ENCODE results near the gene NAALADL2. TPM values are rescaled to one million over a fixed set of nuclear protein-coding genes. Genes with fewer than 3 reads are reported as not detected.

Gene NAALADL2
- total and polyA plus RNA-seq, 3 donors from 2014 or later, result 5.4 to 15.6 (median 6.0) TPM

- TF ChIP-seq, protein P1, sequence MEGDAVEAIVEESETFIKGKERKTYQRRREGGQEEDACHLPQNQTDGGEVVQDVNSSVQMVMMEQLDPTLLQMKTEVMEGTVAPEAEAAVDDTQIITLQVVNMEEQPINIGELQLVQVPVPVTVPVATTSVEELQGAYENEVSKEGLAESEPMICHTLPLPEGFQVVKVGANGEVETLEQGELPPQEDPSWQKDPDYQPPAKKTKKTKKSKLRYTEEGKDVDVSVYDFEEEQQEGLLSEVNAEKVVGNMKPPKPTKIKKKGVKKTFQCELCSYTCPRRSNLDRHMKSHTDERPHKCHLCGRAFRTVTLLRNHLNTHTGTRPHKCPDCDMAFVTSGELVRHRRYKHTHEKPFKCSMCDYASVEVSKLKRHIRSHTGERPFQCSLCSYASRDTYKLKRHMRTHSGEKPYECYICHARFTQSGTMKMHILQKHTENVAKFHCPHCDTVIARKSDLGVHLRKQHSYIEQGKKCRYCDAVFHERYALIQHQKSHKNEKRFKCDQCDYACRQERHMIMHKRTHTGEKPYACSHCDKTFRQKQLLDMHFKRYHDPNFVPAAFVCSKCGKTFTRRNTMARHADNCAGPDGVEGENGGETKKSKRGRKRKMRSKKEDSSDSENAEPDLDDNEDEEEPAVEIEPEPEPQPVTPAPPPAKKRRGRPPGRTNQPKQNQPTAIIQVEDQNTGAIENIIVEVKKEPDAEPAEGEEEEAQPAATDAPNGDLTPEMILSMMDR (IDR thresholded peaks at IDR 0.05), result no peak
- no peak for TF ChIP-seq POLR2A (IDR thresholded peaks at IDR 0.05)
- intact Hi-C loops (cut with DNase I; ENCODE audit: low total_unique reads), result no loop called here
- DNase-seq, result no peak
- H3K27me3 ChIP-seq, result no peaks in the 10 kb centered on the region
- no peak overlapping the region for H3K4me3 ChIP-seq
- H3K9me3 ChIP-seq, result no peaks in the 10 kb centered on the region
- no peak overlapping the region for H3K27ac ChIP-seq
- 86 to 92% methylated on average over 4 of the region's 4 CpGs for WGBS, 2 donors
- H3K36me3 ChIP-seq (ENCODE audit: low read depth, missing control alignments), result no peaks in the 10 kb centered on the region
- H3K4me1 ChIP-seq, result no peaks in the 10 kb centered on the region
Observed at GRCh38 chr3:175411405-175411804, 552.3 kb downstream of the NAALADL2 start.

DNA sequence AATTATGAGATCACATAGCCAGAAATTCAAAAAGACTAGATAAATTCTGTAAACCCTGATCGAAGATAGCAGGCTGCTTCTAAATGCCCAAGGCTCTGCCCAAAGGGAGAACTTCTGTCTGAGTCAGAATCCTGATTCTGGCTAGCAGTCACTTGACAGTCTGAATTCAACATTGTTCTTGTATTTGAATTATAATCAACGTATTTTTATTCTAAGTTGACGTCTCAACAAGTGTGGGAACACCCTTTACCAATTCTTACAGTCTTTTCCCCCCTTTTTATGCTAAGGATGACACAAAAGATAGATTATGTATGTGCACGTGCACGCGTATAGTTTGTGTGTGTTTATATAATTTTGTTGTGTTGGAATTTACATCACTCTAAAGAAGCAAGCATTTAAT lies 552.8 kb downstream of the NAALADL2 start:
- H3K36me3 ChIP-seq (ENCODE audit: low read depth, missing control alignments), result no peaks in the 10 kb centered on the region
- no peaks in the 10 kb centered on the region for H3K4me1 ChIP-seq
- intact Hi-C loops (cut with DNase I; ENCODE audit: low total_unique reads), result no loop called here
- H3K27me3 ChIP-seq, result no peaks in the 10 kb centered on the region
- DNase-seq, result no peak
- H3K27ac ChIP-seq, result no peak overlapping the region
- no peak overlapping the region for H3K4me3 ChIP-seq
- WGBS, 2 donors, result 88 to 89% methylated on average over 6 of the region's 6 CpGs
- TF ChIP-seq, protein P1 (IDR thresholded peaks at IDR 0.05), result no peak
- TF ChIP-seq POLR2A (IDR thresholded peaks at IDR 0.05), result no peak
- H3K9me3 ChIP-seq, result no peaks in the 10 kb centered on the region

- Histone ChIP-seq H3K27me3 (no peaks in the 10 kb centered on the region), H3K27ac (no peak overlapping the region), H3K4me1 (no peaks in the 10 kb centered on the region), H3K9me3 (no peaks in the 10 kb centered on the region), H3K36me3 (ENCODE audit: low read depth, missing control alignments) (no peaks in the 10 kb centered on the region), H3K4me3 (no peak overlapping the region)
- 85 to 86% methylated on average over 4 of the region's 4 CpGs for WGBS, 2 donors
- intact Hi-C loops (cut with DNase I; ENCODE audit: low total_unique reads), result no loop called here
- no peak for TF ChIP-seq POLR2A (IDR thresholded peaks at IDR 0.05)
- TF ChIP-seq, protein P1 (IDR thresholded peaks at IDR 0.05), result no peak
- DNase-seq, result no peak
Observed at GRCh38 chr3:175413926-175414325, 554.8 kb downstream of the NAALADL2 start.

DNA sequence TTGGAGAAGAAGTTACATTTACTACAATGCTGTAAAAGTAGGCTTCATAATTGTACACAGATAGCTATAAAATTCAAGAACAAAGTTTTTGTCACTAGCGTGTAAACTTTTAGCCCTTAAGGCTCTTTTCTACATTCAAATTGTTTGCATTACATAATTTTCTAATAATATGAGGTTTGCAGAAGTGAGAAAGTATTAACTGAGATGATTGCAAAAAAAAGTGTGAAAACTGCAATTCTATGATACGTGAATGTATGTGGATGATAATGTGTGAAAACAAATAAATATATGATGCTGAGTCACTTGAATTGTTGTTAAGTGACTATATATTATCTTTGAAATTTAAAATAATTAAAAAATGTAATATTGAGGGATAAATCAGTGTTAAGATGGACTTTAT lies 557.5 kb downstream of the NAALADL2 start:
- Histone ChIP-seq H3K27me3 (no peaks in the 10 kb centered on the region), H3K9me3 (no peaks in the 10 kb centered on the region), H3K4me3 (no peak overlapping the region), H3K4me1 (no peaks in the 10 kb centered on the region), H3K27ac (no peak overlapping the region), H3K36me3 (ENCODE audit: low read depth, missing control alignments) (no peaks in the 10 kb centered on the region)
- intact Hi-C loops (cut with DNase I; ENCODE audit: low total_unique reads), result no loop called here
- TF ChIP-seq POLR2A (IDR thresholded peaks at IDR 0.05), result no peak
- TF ChIP-seq, protein P1 (IDR thresholded peaks at IDR 0.05), result no peak
- no peak for DNase-seq
- WGBS, 2 donors, result 91 to 95% methylated on average over 2 of the region's 2 CpGs

GRCh38 chr3:175417426-175417825 lies 558.3 kb downstream of the NAALADL2 start:
- intact Hi-C loops (cut with DNase I; ENCODE audit: low total_unique reads), result no loop called here
- H3K27ac ChIP-seq, result no peak overlapping the region
- 72 to 87% methylated on average over 1 of the region's 1 CpG for WGBS, 2 donors

More at GRCh38 chr3:175417426-175417825, 558.3 kb downstream of the NAALADL2 start:
- no peaks in the 10 kb centered on the region for H3K9me3 ChIP-seq
- H3K36me3 ChIP-seq (ENCODE audit: low read depth, missing control alignments), result no peaks in the 10 kb centered on the region
- TF ChIP-seq, protein P1 (IDR thresholded peaks at IDR 0.05), result no peak
- TF ChIP-seq POLR2A (IDR thresholded peaks at IDR 0.05), result no peak
- no peak overlapping the region for H3K4me3 ChIP-seq
- peaks cover 6% of the 10 kb centered on the region for H3K4me1 ChIP-seq
- no peaks in the 10 kb centered on the region for H3K27me3 ChIP-seq
- no peak for DNase-seq
